Stimulated activated CD4-positive, alpha-beta T cell treated with anti-CD3 and anti-CD28 coated beads, Interleukin-4, amount 100 ng/mL, for 1 hour (primary cell): ENCODE results near the gene LMAN2.

Experiments
- DNase-seq: peaks from one replicate; pipeline ENCODE4 v3.0.0-alpha.2; 2020

Gene LMAN2

GRCh38 chr5:177304392-177305119 is 46.9 kb downstream of the LMAN2 start:
- no peak for DNase-seq

GRCh38 chr5:177303925-177304391 is 47.5 kb downstream of the LMAN2 start:
- DNase-seq: no peak

- DNase-seq: peak; percentile 91
Observed at GRCh38 chr5:177303121-177303924, 48.1 kb downstream of the LMAN2 start, which contains the start of the genes PRELID1 and RAB24. PRELID1 (plus strand) TSS chr5:177303799; CDS start chr5:177303986, 187 bp downstream. RAB24 (minus strand) TSS chr5:177303719; CDS start chr5:177303288, 431 bp downstream.

- no peak for DNase-seq
Observed at GRCh38 chr5:177302354-177303110, 48.9 kb downstream of the LMAN2 start.

- DNase-seq: no peak
Observed at GRCh38 chr5:177301503-177302165, 49.8 kb downstream of the LMAN2 start.

- DNase-seq: no peak
Observed at GRCh38 chr5:177300951-177301350, 50.5 kb downstream of the LMAN2 start.

GRCh38 chr5:177300236-177300880 is 51.1 kb downstream of the LMAN2 start:
- DNase-seq: no peak

- no peak for DNase-seq
Observed at GRCh38 chr5:177299697-177300096, 51.8 kb downstream of the LMAN2 start.

- DNase-seq: no peak
Observed at GRCh38 chr5:177297922-177298321, 53.5 kb downstream of the LMAN2 start.

- no peak for DNase-seq
Observed at GRCh38 chr5:177296581-177296980, 54.9 kb downstream of the LMAN2 start.

GRCh38 chr5:177295924-177296323 is 55.5 kb downstream of the LMAN2 start:
- no peak for DNase-seq

- DNase-seq: no peak
Observed at GRCh38 chr5:177294632-177295031, 56.8 kb downstream of the LMAN2 start.

- DNase-seq: no peak
Observed at GRCh38 chr5:177293819-177294581, 57.5 kb downstream of the LMAN2 start.

GRCh38 chr5:177291735-177292134 is 59.7 kb downstream of the LMAN2 start:
- DNase-seq: no peak

- DNase-seq: no peak
Observed at GRCh38 chr5:177290816-177291596, 60.5 kb downstream of the LMAN2 start.

- no peak for DNase-seq
Observed at GRCh38 chr5:177288191-177288590, 63.3 kb downstream of the LMAN2 start.
